WTC11 (cell line): ENCODE results near the gene USP15. TPM values are rescaled to one million over a fixed set of nuclear protein-coding genes. Genes with fewer than 3 reads are reported as not detected.

Experiments
- ATAC-seq: fragments of 200-7000 bp; cut with Tn5 transposase; 2 replicates; pipeline ENCODE4 v1.10.0; 2021; ENCODE audit warnings: mild to moderate bottlenecking, moderate library complexity
- CTCF ChIA-PET: fragments of 300-600 bp; sonication (Branson Sonifier 250); formaldehyde crosslinking; loops from one replicate; lab custom pipeline; 2021; ENCODE audit warnings: antibody characterized with exemption; lab: Charles Lee
- POLR2A ChIA-PET: fragments of 350-600 bp; sonication (Branson Sonifier 250); formaldehyde crosslinking; loops from one replicate; lab custom pipeline; 2021; ENCODE audit warnings: antibody characterized with exemption; lab: Charles Lee
- DNase-seq: peaks from one replicate; pipeline ENCODE4 v3.0.0; 2021; ENCODE audit warnings: low spot score
- H3K27ac Mint-ChIP-seq: 2 replicates; pipeline ENCODE4 v1.8.0; 2021; ENCODE audit warnings: mixed read lengths
- H3K27me3 Mint-ChIP-seq: 2 replicates; pipeline ENCODE4 v1.8.0; 2021; ENCODE audit warnings: low read depth, mild to moderate bottlenecking, moderate library complexity, mixed read lengths
- H3K36me3 Mint-ChIP-seq: 2 replicates; pipeline ENCODE4 v1.8.0; 2021; ENCODE audit warnings: mixed read lengths
- H3K4me1 Mint-ChIP-seq: 2 replicates; pipeline ENCODE4 v1.8.0; 2022; ENCODE audit warnings: mixed read lengths
- H3K4me3 Mint-ChIP-seq: 2 replicates; pipeline ENCODE4 v1.8.0; 2021; ENCODE audit warnings: mild to moderate bottlenecking, moderate library complexity, mixed read lengths
- H3K9me3 Mint-ChIP-seq: 2 replicates; pipeline ENCODE4 v1.8.0; 2021; ENCODE audit warnings: mixed read lengths
- CBFB ChIP-seq: sonication (generic); formaldehyde crosslinking; IDR thresholded peaks from 2 replicates; pipeline ENCODE4 v1.8.1; 2022; ENCODE audit warnings: mild to moderate bottlenecking, low read depth, missing genetic modification reagents
- CDX4 ChIP-seq: fragments of 250-450 bp; sonication (Bioruptor Pico); IDR thresholded peaks from 2 replicates; pipeline ENCODE4 v1.9.0; 2021; ENCODE audit warnings: moderate library complexity, mild to moderate bottlenecking, inconsistent platforms, borderline replicate concordance
- CREB1 ChIP-seq: sonication (generic); formaldehyde crosslinking; IDR thresholded peaks from 2 replicates; pipeline ENCODE4 v1.8.0; 2023; ENCODE audit warnings: mild to moderate bottlenecking, missing genetic modification reagents
- E2F1 ChIP-seq: sonication (generic); formaldehyde crosslinking; IDR thresholded peaks from 2 replicates; pipeline ENCODE4 v1.8.0; 2022; ENCODE audit warnings: mild to moderate bottlenecking, missing genetic modification reagents
- E2F4 ChIP-seq: sonication (generic); formaldehyde crosslinking; IDR thresholded peaks from 2 replicates; pipeline ENCODE4 v1.8.1; 2022; ENCODE audit warnings: low read depth, mild to moderate bottlenecking, moderate library complexity, missing genetic modification reagents, borderline replicate concordance
- ELF4 ChIP-seq: sonication (generic); formaldehyde crosslinking; IDR thresholded peaks from 2 replicates; pipeline ENCODE4 v1.8.1; 2022; ENCODE audit warnings: low read depth, mild to moderate bottlenecking, moderate library complexity, missing genetic modification reagents
- EMX1 ChIP-seq: fragments of 250-450 bp; sonication (Bioruptor Pico); IDR thresholded peaks from 2 replicates; pipeline ENCODE4 v1.8.0; 2021; ENCODE audit warnings: mild to moderate bottlenecking
- ESRRA ChIP-seq: sonication (generic); formaldehyde crosslinking; IDR thresholded peaks from 2 replicates; pipeline ENCODE4 v1.8.1; 2022; ENCODE audit warnings: mild to moderate bottlenecking, missing genetic modification reagents, borderline replicate concordance
- ETV6 ChIP-seq: sonication (generic); formaldehyde crosslinking; IDR thresholded peaks from 2 replicates; pipeline ENCODE4 v1.8.1; 2022; ENCODE audit warnings: mild to moderate bottlenecking, missing genetic modification reagents
- FOXK1 ChIP-seq: sonication (generic); formaldehyde crosslinking; IDR thresholded peaks from 2 replicates; pipeline ENCODE4 v1.8.0; 2022; ENCODE audit warnings: mild to moderate bottlenecking, moderate library complexity, missing genetic modification reagents
- GABPB1 ChIP-seq: sonication (generic); formaldehyde crosslinking; IDR thresholded peaks from 2 replicates; pipeline ENCODE4 v1.8.1; 2023; ENCODE audit warnings: mild to moderate bottlenecking, missing genetic modification reagents
- GRHL2 ChIP-seq: fragments of 250-450 bp; sonication (Bioruptor Pico); IDR thresholded peaks from 2 replicates; pipeline ENCODE4 v1.8.0; 2022; ENCODE audit warnings: mild to moderate bottlenecking, moderate library complexity; ENCODE audit not compliant: insufficient replicate concordance, severe bottlenecking
- HMGXB4 ChIP-seq: sonication (generic); formaldehyde crosslinking; IDR thresholded peaks from 2 replicates; pipeline ENCODE4 v1.8.1; 2023; ENCODE audit warnings: mild to moderate bottlenecking, moderate library complexity, missing genetic modification reagents
- IRF2 ChIP-seq: sonication (generic); formaldehyde crosslinking; IDR thresholded peaks from 2 replicates; pipeline ENCODE4 v1.8.0; 2022; ENCODE audit warnings: low read depth, missing genetic modification reagents, borderline replicate concordance
- KAT7 ChIP-seq: sonication (generic); formaldehyde crosslinking; IDR thresholded peaks from 2 replicates; pipeline ENCODE4 v1.8.1; 2023; ENCODE audit warnings: missing genetic modification reagents, mild to moderate bottlenecking, borderline replicate concordance
- NFATC4 ChIP-seq: fragments of 250-450 bp; sonication (Bioruptor Pico); IDR thresholded peaks from 2 replicates; pipeline ENCODE4 v1.9.0; 2021; ENCODE audit warnings: mild to moderate bottlenecking
- NR3C1 ChIP-seq: sonication (generic); formaldehyde crosslinking; conservative IDR thresholded peaks from 2 replicates; pipeline ENCODE4 v1.8.1; 2023; ENCODE audit warnings: low read depth, mild to moderate bottlenecking, missing genetic modification reagents
- PRRX2 ChIP-seq: fragments of 250-450 bp; sonication (Bioruptor Pico); IDR thresholded peaks from 2 replicates; pipeline ENCODE4 v1.8.0; 2021; ENCODE audit warnings: mild to moderate bottlenecking
- SOX15 ChIP-seq: fragments of 250-450 bp; sonication (Bioruptor Pico); IDR thresholded peaks from 2 replicates; pipeline ENCODE4 v1.9.0; 2021; ENCODE audit warnings: mild to moderate bottlenecking
- STAT6 ChIP-seq: sonication (generic); formaldehyde crosslinking; conservative IDR thresholded peaks from 2 replicates; pipeline ENCODE4 v1.8.1; 2023; ENCODE audit warnings: mild to moderate bottlenecking, low read depth, missing genetic modification reagents, moderate library complexity
- TP53 ChIP-seq: sonication (generic); formaldehyde crosslinking; IDR thresholded peaks from 2 replicates; pipeline ENCODE4 v1.8.1; 2023; ENCODE audit warnings: mild to moderate bottlenecking, missing genetic modification reagents
- ZBTB21 ChIP-seq: sonication (generic); formaldehyde crosslinking; IDR thresholded peaks from 2 replicates; pipeline ENCODE4 v1.8.1; 2023; ENCODE audit warnings: mild to moderate bottlenecking, missing genetic modification reagents, borderline replicate concordance
- ZNF219 ChIP-seq: sonication (generic); formaldehyde crosslinking; IDR thresholded peaks from 2 replicates; pipeline ENCODE4 v1.8.0; 2023; ENCODE audit warnings: missing genetic modification reagents, mild to moderate bottlenecking, borderline replicate concordance
- ZNF232 ChIP-seq: sonication (generic); formaldehyde crosslinking; IDR thresholded peaks from 2 replicates; pipeline ENCODE4 v1.8.0; 2022; ENCODE audit warnings: mild to moderate bottlenecking, missing genetic modification reagents
- ZNF281 ChIP-seq: sonication (generic); formaldehyde crosslinking; IDR thresholded peaks from 2 replicates; pipeline ENCODE4 v1.8.0; 2023; ENCODE audit warnings: mild to moderate bottlenecking, missing genetic modification reagents
- ZNF416 ChIP-seq: fragments of 250-450 bp; sonication (Bioruptor Pico); IDR thresholded peaks from 2 replicates; pipeline ENCODE4 v1.9.0; 2021; ENCODE audit warnings: mild to moderate bottlenecking, inconsistent platforms
- total RNA-seq: library from RNA; stranded (reverse); gene quantifications from 3 replicates; pipeline ENCODE4 v1.2.3, GENCODE V29; 2021

The USP15 gene
- total RNA-seq, 1 experiment from 2014 or later: 37.2 TPM

- CTCF ChIA-PET: no interaction called here
- H3K4me3 Mint-ChIP-seq: no peak overlapping the region
- no peak overlapping the region for H3K27ac Mint-ChIP-seq
- H3K36me3 Mint-ChIP-seq: no peaks in the 10 kb centered on the region
- TF ChIP-seq ZNF416 (CRISPR knock-in tag) (no peak), ETV6 (CRISPR knock-in tag) (no peak), IRF2 (CRISPR knock-in tag) (no peak), ZBTB21 (no peak), ZNF232 (CRISPR knock-in tag) (no peak), FOXK1 (CRISPR knock-in tag) (no peak), GRHL2 (no peak), PRRX2 (CRISPR knock-in tag) (no peak), E2F4 (CRISPR knock-in tag) (no peak), ELF4 (CRISPR knock-in tag) (no peak), E2F1 (no peak), SOX15 (CRISPR knock-in tag) (no peak), EMX1 (no peak), GABPB1 (no peak), ZNF219 (no peak), CBFB (CRISPR knock-in tag) (no peak), STAT6 (CRISPR knock-in tag) (no peak), ESRRA (no peak)
- no peaks in the 10 kb centered on the region for H3K27me3 Mint-ChIP-seq
- DNase-seq: no peak
- no peak for ATAC-seq
- peaks cover 9% of the 10 kb centered on the region for H3K4me1 Mint-ChIP-seq
- POLR2A ChIA-PET: no interaction called here
- no peaks in the 10 kb centered on the region for H3K9me3 Mint-ChIP-seq
Observed at GRCh38 chr12:62254967-62255366, 5.2 kb upstream of the USP15 start.

GRCh38 chr12:62256408-62257096 is 3.7 kb upstream of the USP15 start:
- CTCF ChIA-PET: no interaction called here
- H3K9me3 Mint-ChIP-seq: no peaks in the 10 kb centered on the region
- no peak overlapping the region for H3K4me3 Mint-ChIP-seq
- no peak for TF ChIP-seq HMGXB4 (CRISPR knock-in tag)
- TF ChIP-seq NFATC4 (CRISPR knock-in tag): no peak
- no peak for TF ChIP-seq KAT7
- no peak for TF ChIP-seq TP53
- TF ChIP-seq ZNF281 (CRISPR knock-in tag): no peak
- no peak for TF ChIP-seq CDX4 (CRISPR knock-in tag)
- no peak for TF ChIP-seq CREB1 (CRISPR knock-in tag)
- TF ChIP-seq ETV6 (CRISPR knock-in tag): no peak
- no peak for TF ChIP-seq NR3C1 (CRISPR knock-in tag)
- no peak for TF ChIP-seq CBFB (CRISPR knock-in tag)

More at GRCh38 chr12:62256408-62257096, 3.7 kb upstream of the USP15 start:
- Mint-ChIP-seq H3K27ac (no peak overlapping the region), H3K36me3 (no peaks in the 10 kb centered on the region), H3K27me3 (no peaks in the 10 kb centered on the region), H3K4me1 (peaks cover 9% of the 10 kb centered on the region)
- no peak for DNase-seq
- no peak for ATAC-seq
- POLR2A ChIA-PET: no interaction called here
